Fibroblast of lung (primary cell): Measurements from ENCODE around the gene MEMO1. TPM values are rescaled to one million over a fixed set of nuclear protein-coding genes. Genes with fewer than 3 reads are reported as not detected.
"Not testable (repeated sequence)": the region's sequence is repeated elsewhere in the genome, so short reads cannot be mapped to it uniquely, and the experiment has no call there.

Experiments
- DNase-seq, 2 donors: peaks; one replicate each; pipeline versions ENCODE4 v3.0.0 to v3.0.0-alpha.2; 2010; ENCODE audit warnings: low read depth in 2 of 2
- H2AFZ ChIP-seq: 2 replicates; pipeline ENCODE4 v1.5.1; 2012; ENCODE audit warnings: low read length, control low read depth, inconsistent platforms
- H3K27ac ChIP-seq: 2 replicates; pipeline ENCODE4 v1.5.1; 2011; ENCODE audit warnings: low read length, control low read depth; ENCODE audit not compliant: insufficient read depth
- H3K27me3 ChIP-seq: 2 replicates; pipeline ENCODE4 v1.5.1; 2011; ENCODE audit warnings: mild to moderate bottlenecking, low read length; ENCODE audit not compliant: control insufficient read depth, insufficient read depth
- H3K36me3 ChIP-seq: 2 replicates; pipeline ENCODE4 v1.5.1; 2011; ENCODE audit warnings: low read length; ENCODE audit not compliant: control insufficient read depth, insufficient read depth
- H3K4me1 ChIP-seq: 2 replicates; pipeline ENCODE4 v1.5.1; 2011; ENCODE audit warnings: low read length; ENCODE audit not compliant: control insufficient read depth, insufficient read depth; ENCODE audit errors: extremely low read depth
- H3K4me2 ChIP-seq: 2 replicates; pipeline ENCODE4 v1.5.1; 2011; ENCODE audit warnings: low read length, control low read depth; ENCODE audit not compliant: insufficient read depth; ENCODE audit errors: extremely low read depth
- H3K4me3 ChIP-seq, 4 experiments: fragments of 200-600 bp in 1 of 4; sonication (generic) in 1 of 4; replicated peaks in 1 of 4; 2 replicates each; pipeline ENCODE4 v1.5.1; 2011 to 2016; ENCODE audit warnings: low read length in 4 of 4, low read depth in 3 of 4, mild to moderate bottlenecking in 3 of 4, control low read depth in 2 of 4, inconsistent platforms in 1 of 4, mixed read lengths in 1 of 4; ENCODE audit not compliant: insufficient read depth in 1 of 4; ENCODE audit errors: control extremely low read depth in 1 of 4
- H3K79me2 ChIP-seq: 2 replicates; pipeline ENCODE4 v1.5.1; 2012; ENCODE audit warnings: mild to moderate bottlenecking, low read length, inconsistent platforms; ENCODE audit not compliant: control insufficient read depth, insufficient read depth
- H3K9ac ChIP-seq: 2 replicates; pipeline ENCODE4 v1.5.1; 2011; ENCODE audit warnings: mild to moderate bottlenecking, low read length, control low read depth; ENCODE audit not compliant: insufficient read depth
- H3K9me3 ChIP-seq: 2 replicates; pipeline ENCODE4 v1.5.1; 2012; ENCODE audit warnings: low read depth, low read length; ENCODE audit not compliant: control insufficient read depth, insufficient read depth
- H4K20me1 ChIP-seq: 2 replicates; pipeline ENCODE4 v1.5.1; 2011; ENCODE audit warnings: low read length; ENCODE audit not compliant: control insufficient read depth, insufficient read depth; ENCODE audit errors: extremely low read depth
- EZH2 ChIP-seq: IDR thresholded peaks from 2 replicates; pipeline ENCODE4 v1.5.1; 2012; ENCODE audit warnings: low read length, control low read depth, mild to moderate bottlenecking; ENCODE audit errors: missing control alignments
- polyA plus RNA-seq, 2 donors: library from polyadenylated mRNA; depleted of rRNA in 1 of 2; stranded (reverse) in 1 of 2; unstranded in 1 of 2; fragments of >200 nt; gene quantifications; 2 replicates each; pipeline ENCODE4 v1.2.1, GENCODE V29; 2011 to 2012; ENCODE audit warnings: missing spikeins in 1 of 2
- total RNA-seq: library from RNA; depleted of rRNA; stranded (reverse); fragments of >200 nt; gene quantifications from 2 replicates; pipeline ENCODE4 v1.2.1, GENCODE V29; 2014
- TF ChIP-seq, protein P1 (sequence below), 2 donors: IDR thresholded peaks in 1 of 2; conservative IDR thresholded peaks in 1 of 2; 1 replicate in 1 of 2; 2 replicates in 1 of 2; pipeline ENCODE4 v1.5.1; 2011 to 2012; ENCODE audit warnings: low read length in 2 of 2, control low read depth in 1 of 2, inconsistent platforms in 1 of 2, low read depth in 1 of 2, mild to moderate bottlenecking in 1 of 2

The MEMO1 gene
- total and polyA plus RNA-seq, 2 donors (not counting 1 experiment from before 2014, with no cell fraction given): 34.0 to 64.2 TPM

- H3K36me3 ChIP-seq, H3K4me2 ChIP-seq, H3K79me2 ChIP-seq, H3K4me3 ChIP-seq, H2AFZ ChIP-seq, H3K4me1 ChIP-seq, H3K9me3 ChIP-seq, H3K9ac ChIP-seq, H4K20me1 ChIP-seq, H3K27me3 ChIP-seq, H3K27ac ChIP-seq: not testable (repeated sequence)
- peak in 1 of 2 donors; percentile 11 for DNase-seq
Observed at GRCh38 chr2:32018789-32019482, 8.1 kb upstream of the MEMO1 start.

DNA sequence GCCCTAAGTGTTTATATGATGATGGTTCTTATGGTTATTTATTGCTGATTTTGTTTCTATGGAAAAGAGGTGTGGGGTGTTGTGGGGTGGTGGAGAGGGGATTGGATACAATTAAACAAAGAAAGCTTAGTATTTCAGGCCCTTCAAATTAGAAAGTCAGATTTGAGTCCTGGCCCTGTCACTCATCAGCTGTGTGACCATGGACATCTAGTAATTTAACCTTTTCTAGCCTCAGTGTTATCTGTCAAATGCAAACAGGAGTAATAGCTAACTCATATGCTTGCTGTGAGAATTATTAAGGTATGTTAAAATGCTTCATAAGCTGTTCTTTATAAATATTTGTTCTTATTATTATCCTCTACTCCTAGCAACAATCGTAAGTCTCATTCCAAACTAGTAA is 2.1 kb upstream of the MEMO1 start:
- H3K4me3 ChIP-seq: no peak overlapping the region
- H3K27me3 ChIP-seq: no peaks in the 10 kb centered on the region
- H3K4me2 ChIP-seq: no peak overlapping the region
- no peak overlapping the region for H3K27ac ChIP-seq
- H4K20me1 ChIP-seq: no peaks in the 10 kb centered on the region
- peaks cover 5% of the 10 kb centered on the region for H3K4me1 ChIP-seq
- no peak overlapping the region for H2AFZ ChIP-seq
- no peaks in the 10 kb centered on the region for H3K36me3 ChIP-seq
- no peak overlapping the region for H3K9ac ChIP-seq
- no peaks in the 10 kb centered on the region for H3K9me3 ChIP-seq
- peaks cover 19% of the 10 kb centered on the region for H3K79me2 ChIP-seq
- TF ChIP-seq, protein P1, sequence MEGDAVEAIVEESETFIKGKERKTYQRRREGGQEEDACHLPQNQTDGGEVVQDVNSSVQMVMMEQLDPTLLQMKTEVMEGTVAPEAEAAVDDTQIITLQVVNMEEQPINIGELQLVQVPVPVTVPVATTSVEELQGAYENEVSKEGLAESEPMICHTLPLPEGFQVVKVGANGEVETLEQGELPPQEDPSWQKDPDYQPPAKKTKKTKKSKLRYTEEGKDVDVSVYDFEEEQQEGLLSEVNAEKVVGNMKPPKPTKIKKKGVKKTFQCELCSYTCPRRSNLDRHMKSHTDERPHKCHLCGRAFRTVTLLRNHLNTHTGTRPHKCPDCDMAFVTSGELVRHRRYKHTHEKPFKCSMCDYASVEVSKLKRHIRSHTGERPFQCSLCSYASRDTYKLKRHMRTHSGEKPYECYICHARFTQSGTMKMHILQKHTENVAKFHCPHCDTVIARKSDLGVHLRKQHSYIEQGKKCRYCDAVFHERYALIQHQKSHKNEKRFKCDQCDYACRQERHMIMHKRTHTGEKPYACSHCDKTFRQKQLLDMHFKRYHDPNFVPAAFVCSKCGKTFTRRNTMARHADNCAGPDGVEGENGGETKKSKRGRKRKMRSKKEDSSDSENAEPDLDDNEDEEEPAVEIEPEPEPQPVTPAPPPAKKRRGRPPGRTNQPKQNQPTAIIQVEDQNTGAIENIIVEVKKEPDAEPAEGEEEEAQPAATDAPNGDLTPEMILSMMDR (conservative IDR thresholded peaks at IDR 0.05 in 1 of 2, IDR thresholded peaks at IDR 0.05 in 1 of 2; ENCODE audit: low read depth in 1 of 2, low read length in 2 of 2): no peak
- no peak for TF ChIP-seq EZH2
- DNase-seq: no peak

DNA sequence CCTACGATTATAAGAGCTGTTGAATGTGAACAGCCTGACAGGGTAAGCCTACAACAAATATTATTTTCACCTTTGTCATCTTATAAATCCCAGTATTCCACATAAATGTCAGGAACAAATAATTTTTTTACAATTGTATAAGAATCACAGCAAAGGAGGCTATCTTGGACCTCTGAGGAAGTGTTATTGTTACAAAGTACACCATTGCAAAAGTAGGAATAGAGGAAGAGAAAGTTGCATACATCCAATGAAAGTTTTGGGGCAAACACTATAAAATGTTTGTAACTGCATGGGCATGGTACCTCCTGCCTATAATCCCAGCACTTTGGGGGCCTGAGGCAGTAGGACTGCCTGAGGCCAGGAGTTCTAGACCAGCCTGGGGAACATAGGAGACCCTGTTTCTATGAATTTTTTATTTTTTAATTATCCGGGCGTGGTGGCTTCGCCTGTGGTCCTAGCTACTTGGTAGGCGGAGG is 715 bp upstream of the MEMO1 start:
- Histone ChIP-seq H3K36me3 (no peaks in the 10 kb centered on the region), H3K79me2 (peaks cover 32% of the 10 kb centered on the region), H3K4me3 (peak overlapping the region; percentile 58 to 93 (median 85)), H3K9me3 (no peaks in the 10 kb centered on the region), H2AFZ (peak overlapping the region; percentile 94), H3K27ac (peak overlapping the region; percentile 70), H3K4me2 (peak overlapping the region; percentile 96), H4K20me1 (no peaks in the 10 kb centered on the region), H3K27me3 (no peaks in the 10 kb centered on the region), H3K9ac (no peak overlapping the region), H3K4me1 (peaks cover 7% of the 10 kb centered on the region)
- TF ChIP-seq, protein P1 (conservative IDR thresholded peaks at IDR 0.05 in 1 of 2, IDR thresholded peaks at IDR 0.05 in 1 of 2; ENCODE audit: low read depth in 1 of 2, low read length in 2 of 2): no peak
- no peak for TF ChIP-seq EZH2
- DNase-seq: no peak

DNA sequence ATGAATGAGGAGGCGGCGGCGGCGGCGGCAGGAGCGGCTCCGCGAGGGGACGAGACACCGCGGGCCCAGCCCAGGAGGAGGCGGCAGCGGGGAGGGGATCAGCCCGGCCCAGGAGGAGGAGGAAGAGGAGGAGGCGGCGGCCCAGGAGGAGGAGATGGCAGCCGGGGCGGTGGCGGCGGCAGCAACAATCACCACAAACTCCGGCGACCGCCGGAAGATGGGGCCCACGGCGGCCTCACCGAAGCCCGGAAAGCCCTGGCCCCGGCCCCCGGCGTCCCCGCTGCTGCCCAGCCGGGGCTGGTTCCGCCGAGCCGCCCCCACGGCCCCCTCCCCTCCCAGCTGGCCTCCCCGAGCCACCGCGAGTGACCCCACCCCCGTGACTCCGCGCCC is 533 bp downstream of the MEMO1 start:
- peak overlapping the region in 2 of 4 experiments; percentile 10 to 46 for H3K4me3 ChIP-seq
- not testable (repeated sequence) for H3K27ac ChIP-seq
- H3K9ac ChIP-seq: peak overlapping the region; percentile 42

More for the DNA sequence above, 533 bp downstream of the MEMO1 start:
- not testable (repeated sequence) for H4K20me1 ChIP-seq, H3K4me2 ChIP-seq, H3K4me1 ChIP-seq, H3K9me3 ChIP-seq, H2AFZ ChIP-seq, H3K36me3 ChIP-seq, H3K27me3 ChIP-seq
- peak; percentile 57 to 61 for DNase-seq
- peaks cover 45% of the 10 kb centered on the region for H3K79me2 ChIP-seq
